ENCODE results near the gene PIGU. TPM values are rescaled to one million over a fixed set of nuclear protein-coding genes. Genes with fewer than 3 reads are reported as not detected.

Gene PIGU
- total and polyA plus RNA-seq, 2 of the 13 experiments (the other 11 are each of a cell fraction or from before 2014, with no cell fraction given): 45.5 to 231 TPM

GRCh38 chr20:34703424-34704176 is 26.7 kb upstream of the PIGU start (continued):
- TF ChIP-seq TRAFD1 (CRISPR knock-in tag; IDR thresholded peaks at IDR 0.05; ENCODE audit: borderline replicate concordance) (no peak), PCBP1 (IDR thresholded peaks at IDR 0.05; ENCODE audit: borderline replicate concordance, low read depth, low read length) (no peak), ZNF343 (CRISPR knock-in tag; IDR thresholded peaks at IDR 0.05) (no peak), KIAA2018 (CRISPR knock-in tag; IDR thresholded peaks at IDR 0.05; ENCODE audit: borderline replicate concordance) (no peak), ARID3A (IDR thresholded peaks at IDR 0.05; ENCODE audit: low read depth, low read length) (peak; percentile 59), ATRX (CRISPR knock-in tag; IDR thresholded peaks at IDR 0.05; ENCODE audit: borderline replicate concordance) (no peak; the same call in 1 of the 2 replicates), NFIC (IDR thresholded peaks at IDR 0.05; ENCODE audit: low read length) (no peak), MXI1 (IDR thresholded peaks at IDR 0.05; ENCODE audit: borderline replicate concordance, low read depth, low read length) (peak; percentile 87; the same call in 1 of the 3 replicates), ZFP91 (CRISPR knock-in tag; IDR thresholded peaks at IDR 0.05; ENCODE audit: borderline replicate concordance) (peak; percentile 57; the same call in 1 of the 2 replicates), RORA (CRISPR knock-in tag; IDR thresholded peaks at IDR 0.05) (no peak), HOXA5 (CRISPR knock-in tag; IDR thresholded peaks at IDR 0.05) (peak; percentile 79), SMAD1 (CRISPR knock-in tag; IDR thresholded peaks at IDR 0.05; ENCODE audit: borderline replicate concordance, low read depth) (no peak; the same call in 1 of the 2 replicates), SMAD3 (CRISPR knock-in tag; IDR thresholded peaks at IDR 0.05) (peak; percentile 67; the same call in 1 of the 2 replicates)
